NCI-H2029 (cell line): ENCODE results near the gene SPOCK1.

Experiments used
- DNase-seq: peaks from one replicate; lab custom pipeline; 2025; lab: John Stamatoyannopoulos, UW

Gene SPOCK1

GRCh38 chr5:137221943-137222342, 277.2 kb downstream of the SPOCK1 start:
- DNase-seq: no peak

GRCh38 chr5:137220523-137220927, 278.6 kb downstream of the SPOCK1 start:
- peak; percentile 73 for DNase-seq

GRCh38 chr5:137218896-137219295, 280.2 kb downstream of the SPOCK1 start:
- peak; percentile 78 for DNase-seq

DNA sequence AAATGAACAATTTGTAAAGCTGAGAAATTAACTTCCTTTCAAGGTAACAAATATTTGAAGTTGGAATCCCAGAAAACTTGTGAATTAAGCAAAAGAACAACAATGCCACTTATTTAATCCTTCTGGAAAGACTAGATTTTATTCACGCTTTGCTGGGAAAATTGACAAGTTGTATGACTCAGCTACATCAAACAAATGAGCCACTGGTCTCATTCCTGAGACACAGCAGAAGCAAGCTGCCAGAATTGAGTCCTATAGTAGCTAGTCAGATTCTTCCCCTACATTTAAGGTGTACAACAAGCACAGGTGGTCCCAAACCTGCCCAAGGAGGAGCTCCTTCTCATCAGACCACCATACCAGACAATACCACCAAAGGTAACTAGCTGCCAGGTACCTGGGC, 280.7 kb downstream of the SPOCK1 start:
- no peak for DNase-seq

DNA sequence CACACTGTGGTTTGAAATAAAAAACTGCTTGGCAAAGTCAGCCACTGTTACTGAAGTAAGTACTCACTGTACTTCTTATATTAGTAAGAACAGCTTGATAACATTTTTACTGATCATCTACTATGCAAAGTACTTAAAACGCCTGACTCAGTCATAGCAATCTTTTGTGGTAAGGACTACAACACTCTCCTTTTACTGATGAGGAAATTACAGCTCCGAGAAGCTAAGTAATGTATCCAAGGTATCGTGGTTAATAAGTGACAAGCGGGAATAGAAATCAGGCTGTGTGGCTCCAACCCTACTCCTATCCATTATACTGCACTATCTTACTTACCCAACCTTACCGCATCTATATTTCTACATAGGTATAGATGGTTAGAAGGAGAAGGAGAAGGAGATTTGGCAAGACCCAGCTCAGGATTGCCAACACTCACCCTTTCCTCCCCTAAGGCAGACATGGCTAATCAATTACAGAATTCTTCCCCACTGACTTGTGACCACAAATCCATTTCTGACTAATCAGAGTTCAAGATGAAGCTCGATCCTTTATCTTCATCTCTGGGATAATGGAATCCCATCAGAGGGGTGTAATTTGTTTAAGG, 281.4 kb downstream of the SPOCK1 start:
- DNase-seq: no peak

DNA sequence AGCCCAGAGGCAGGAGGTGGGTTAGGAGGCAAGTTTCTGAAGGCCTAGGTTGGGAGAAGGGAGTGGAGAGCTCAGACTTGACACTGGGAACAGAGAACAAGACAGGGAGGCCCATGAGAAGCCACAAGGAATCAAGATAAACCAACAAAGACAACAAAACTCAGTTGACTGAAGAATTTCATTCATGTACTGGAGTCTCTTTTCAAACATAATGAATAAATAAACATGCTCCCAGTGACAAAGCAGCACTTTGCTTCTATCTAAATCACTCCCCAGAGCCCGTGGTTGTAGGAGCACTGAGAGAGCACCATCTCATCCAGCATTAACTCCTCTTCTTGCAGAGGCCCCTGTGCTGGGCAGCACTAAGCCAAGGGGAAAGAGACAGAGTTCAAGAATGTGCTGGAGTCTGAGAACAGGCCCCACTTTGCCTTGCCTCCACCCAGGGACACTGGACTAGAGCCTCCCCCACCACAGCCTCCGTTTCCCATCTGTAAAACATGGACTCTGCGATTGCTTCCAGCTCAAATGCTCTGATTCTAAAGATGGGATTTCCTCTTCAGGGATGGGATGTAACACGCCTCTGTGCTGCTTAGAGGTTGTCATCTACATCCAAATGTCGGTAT, 282.0 kb downstream of the SPOCK1 start:
- DNase-seq: no peak

GRCh38 chr5:137215780-137216179, 283.3 kb downstream of the SPOCK1 start:
- no peak for DNase-seq

GRCh38 chr5:137215261-137215660, 283.9 kb downstream of the SPOCK1 start:
- DNase-seq: no peak

DNA sequence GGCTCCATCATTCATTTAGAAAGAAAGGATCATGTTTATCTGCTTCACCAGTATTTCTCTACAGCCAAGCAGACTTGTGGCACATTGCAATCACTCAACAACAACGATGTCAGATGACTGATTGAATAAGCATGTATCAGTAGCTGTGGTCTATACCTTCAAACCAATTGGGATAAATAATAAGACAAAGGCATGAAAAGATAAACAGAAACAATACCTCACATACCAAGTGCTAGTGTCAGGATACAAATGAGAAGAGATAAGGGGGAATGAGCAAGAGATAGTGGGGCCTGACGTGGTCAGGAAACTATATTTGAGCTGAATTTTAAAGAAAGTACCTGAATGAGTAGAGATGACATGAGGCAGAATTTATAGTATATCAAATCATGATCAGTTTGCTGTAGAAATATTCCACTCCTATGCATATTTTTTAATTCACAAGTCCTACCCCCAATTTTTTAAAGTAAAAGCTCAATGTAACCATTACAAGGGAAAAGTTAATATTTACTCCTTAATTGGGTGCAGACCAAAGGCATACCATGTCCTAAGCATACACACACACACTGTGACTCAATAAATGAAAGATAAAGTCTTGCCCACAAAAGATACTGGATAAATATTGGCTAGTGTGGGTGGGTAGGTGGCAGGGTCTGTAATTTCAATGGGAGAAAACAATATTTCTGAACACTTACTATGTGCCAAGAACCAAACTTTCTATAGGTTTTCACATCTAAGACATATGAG, 284.5 kb downstream of the SPOCK1 start:
- no peak for DNase-seq

- DNase-seq: no peak
These were observed 286.7 kb downstream of the SPOCK1 start for GRCh38 chr5:137212471-137212870.

GRCh38 chr5:137209232-137209809, 289.8 kb downstream of the SPOCK1 start:
- no peak for DNase-seq

- DNase-seq: no peak
These were observed 291.9 kb downstream of the SPOCK1 start for GRCh38 chr5:137207023-137207760.

DNA sequence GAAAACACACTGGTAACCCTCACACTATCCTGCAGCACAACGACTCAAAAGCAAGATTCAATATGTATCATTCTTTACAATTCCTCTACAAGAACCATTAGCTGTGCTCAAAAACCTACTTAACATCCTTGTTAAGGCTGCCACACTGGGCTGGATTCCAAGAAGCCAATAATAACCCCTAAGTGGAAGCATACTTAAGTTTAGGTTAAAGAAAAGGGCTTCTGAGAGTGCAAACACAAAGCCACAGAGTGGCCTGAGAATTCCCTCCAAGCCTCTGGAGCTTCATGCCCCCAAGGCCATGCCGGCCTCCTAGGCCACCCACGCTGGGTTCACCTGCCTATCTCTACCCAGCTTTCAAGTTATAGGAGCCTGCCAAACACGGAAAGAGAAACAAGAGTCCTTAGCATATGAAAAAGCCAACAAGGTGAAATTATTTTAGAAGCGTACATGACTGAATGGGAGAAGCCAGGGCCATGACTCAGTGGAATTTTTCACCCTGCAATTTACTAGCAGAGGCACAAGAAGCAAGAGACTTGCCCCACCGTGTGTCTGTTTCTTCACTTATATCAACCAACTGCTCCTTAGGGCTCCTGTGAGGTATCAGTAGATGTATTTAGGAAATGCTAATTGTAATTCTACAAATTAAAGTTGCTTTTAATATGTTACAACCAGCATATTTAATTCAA, 293.0 kb downstream of the SPOCK1 start:
- peak; percentile 68 for DNase-seq

DNA sequence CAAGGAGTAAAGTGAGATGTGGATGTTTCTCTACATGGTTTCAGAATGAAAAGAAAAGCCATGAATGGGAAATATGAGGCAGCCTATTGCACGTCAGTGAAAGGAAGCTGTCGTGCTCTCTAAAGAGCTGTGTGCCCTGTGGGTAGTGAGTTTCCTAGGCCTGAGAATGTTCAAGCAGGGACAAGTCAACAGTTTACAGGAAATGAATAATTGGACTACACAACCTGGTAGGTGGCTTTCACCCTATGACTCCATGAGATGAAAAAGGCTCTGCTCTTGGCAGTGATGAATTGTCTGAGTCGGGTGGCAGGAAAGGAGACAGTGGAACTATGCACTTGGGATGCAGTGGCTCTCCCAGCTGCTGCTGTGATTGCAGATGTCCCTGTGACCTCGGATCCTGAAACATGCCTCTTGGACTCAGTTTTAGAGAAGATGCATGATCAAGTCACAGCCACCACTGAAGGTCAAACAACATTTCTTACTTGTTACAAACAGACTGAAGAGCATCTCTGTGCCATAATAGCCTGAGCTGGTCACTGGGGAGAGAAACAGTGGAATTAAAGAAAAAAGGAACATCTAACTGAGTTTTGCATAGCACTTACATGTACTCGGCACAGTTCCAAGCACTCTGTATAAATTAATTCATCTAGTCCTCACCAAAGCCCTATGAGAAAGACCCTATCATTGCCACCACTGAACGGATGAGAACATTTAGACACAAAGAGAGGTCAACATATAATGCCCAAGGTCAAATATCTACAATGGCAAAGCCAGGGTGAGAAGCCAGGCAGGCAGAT, 293.7 kb downstream of the SPOCK1 start:
- no peak for DNase-seq

DNA sequence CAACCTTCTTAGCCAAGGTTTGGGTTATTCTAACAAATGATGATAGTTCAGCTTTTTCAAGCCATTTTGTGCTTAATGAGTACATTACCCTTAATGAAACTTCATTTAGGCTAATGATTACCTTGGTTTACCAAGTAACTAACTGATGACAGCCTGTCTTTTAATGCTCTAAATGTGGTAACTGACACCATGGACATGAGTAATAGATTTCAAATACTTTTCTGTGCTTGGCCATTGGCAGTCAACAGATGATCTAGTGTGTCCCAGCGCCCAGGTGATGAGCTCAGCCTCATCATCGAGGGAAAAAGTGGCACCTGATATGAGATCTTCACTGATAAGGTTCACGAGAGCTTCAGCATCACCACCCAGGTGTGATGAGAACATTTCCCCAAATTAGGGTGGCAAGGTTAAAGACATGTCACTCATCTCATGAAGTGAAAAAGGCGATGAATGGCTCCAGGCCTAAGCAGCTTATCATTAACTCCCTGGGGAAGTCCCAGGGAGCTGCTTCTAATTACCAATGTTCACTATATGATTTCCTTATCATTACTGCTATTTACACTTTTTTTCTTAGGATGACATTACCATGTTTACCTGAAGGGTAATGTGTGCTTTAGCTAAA, 296.0 kb downstream of the SPOCK1 start:
- DNase-seq: no peak

DNA sequence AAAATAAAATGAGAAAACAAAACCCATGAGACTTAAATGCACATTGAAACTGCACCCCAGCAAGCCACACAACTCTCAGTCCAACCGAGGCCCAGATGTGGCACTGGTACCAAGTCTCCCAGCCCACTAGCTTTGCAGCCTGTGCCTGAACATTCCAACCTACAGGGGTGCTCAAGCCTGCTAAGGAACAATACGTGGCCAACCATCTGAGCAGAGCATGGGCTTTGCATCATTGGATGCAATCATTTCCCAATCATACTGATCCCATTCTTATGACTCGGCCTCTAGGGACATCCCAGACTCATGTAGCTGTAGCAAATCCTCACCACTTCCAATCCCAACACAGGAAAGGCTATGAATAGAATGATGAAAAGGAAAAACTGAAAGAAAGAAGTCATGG, 297.2 kb downstream of the SPOCK1 start:
- DNase-seq: no peak

- no peak for DNase-seq
These were observed 298.0 kb downstream of the SPOCK1 start for GRCh38 chr5:137200906-137201700.

DNA sequence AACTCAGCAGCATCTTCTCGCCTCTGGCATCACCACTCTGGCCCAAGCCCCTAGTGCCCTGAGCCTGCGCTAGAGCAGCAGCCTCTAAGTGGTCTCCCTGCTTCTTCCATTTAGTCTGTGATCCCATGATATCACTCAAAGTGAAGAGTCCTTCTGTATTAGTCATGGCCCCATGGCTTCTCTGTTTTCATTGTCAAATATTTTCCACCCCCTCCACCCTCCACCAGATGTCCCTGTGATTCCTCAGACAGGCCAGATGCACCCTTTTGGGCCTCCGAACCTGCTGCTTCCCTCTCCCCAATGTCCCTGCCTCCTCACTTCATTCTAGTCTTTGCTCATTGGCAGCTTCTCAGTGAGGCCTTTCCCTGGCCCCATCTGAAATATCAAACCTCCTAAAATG, 299.2 kb downstream of the SPOCK1 start:
- no peak for DNase-seq

DNA sequence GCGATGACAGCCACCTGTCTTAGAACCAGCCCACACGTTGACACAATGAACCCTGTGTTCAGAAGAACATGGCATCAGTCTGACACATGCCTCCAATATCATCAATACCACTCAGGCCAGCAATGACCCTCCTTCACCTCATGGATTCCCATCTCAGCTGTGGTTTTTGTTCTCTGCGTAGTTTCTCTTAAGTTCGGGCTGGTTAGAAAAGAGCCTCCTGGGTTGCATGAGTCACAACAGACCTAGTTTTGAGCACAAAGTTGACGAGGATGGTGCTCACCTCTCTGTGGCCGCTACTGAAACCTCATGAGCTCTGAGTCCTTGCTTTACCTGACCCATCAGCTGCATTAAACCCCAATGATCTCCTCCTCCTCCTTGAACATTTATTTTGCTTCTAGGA, 299.9 kb downstream of the SPOCK1 start:
- no peak for DNase-seq

DNA sequence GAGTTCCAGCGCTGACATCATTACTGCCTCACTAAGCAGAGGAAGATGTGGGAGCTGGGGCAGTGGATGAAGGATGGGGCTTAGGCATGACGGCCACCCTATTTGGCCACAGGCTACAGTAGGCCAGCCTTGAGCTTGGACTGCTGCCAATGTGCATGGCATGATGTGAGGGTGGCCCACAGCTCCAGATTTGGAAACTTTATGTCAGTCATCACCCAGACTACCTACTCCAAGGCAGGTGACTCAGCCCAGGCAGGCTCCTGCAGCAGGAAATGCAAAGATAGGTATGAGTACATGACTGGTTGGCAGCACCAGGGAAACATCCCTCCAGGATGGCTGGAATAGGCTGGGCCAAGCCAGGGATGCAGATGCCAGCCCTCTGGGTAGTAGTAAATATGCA, 303.6 kb downstream of the SPOCK1 start:
- DNase-seq: no peak
